Measurements from ENCODE around the gene OLFM3.

GRCh38 chr1:101902199-101902598, 94.5 kb downstream of the OLFM3 start:
- TF ChIP-seq, protein P1, sequence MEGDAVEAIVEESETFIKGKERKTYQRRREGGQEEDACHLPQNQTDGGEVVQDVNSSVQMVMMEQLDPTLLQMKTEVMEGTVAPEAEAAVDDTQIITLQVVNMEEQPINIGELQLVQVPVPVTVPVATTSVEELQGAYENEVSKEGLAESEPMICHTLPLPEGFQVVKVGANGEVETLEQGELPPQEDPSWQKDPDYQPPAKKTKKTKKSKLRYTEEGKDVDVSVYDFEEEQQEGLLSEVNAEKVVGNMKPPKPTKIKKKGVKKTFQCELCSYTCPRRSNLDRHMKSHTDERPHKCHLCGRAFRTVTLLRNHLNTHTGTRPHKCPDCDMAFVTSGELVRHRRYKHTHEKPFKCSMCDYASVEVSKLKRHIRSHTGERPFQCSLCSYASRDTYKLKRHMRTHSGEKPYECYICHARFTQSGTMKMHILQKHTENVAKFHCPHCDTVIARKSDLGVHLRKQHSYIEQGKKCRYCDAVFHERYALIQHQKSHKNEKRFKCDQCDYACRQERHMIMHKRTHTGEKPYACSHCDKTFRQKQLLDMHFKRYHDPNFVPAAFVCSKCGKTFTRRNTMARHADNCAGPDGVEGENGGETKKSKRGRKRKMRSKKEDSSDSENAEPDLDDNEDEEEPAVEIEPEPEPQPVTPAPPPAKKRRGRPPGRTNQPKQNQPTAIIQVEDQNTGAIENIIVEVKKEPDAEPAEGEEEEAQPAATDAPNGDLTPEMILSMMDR (IDR thresholded peaks at IDR 0.05) = no peak
- TF ChIP-seq POLR2A (IDR thresholded peaks at IDR 0.05) = no peak
